H9 (cell line): ENCODE data around the gene PIN1. TPM values are rescaled to one million over a fixed set of nuclear protein-coding genes. Genes with fewer than 3 reads are reported as not detected.

ENCODE experiments used
- DNase-seq: peaks from one replicate; pipeline ENCODE4 v3.0.0-alpha.2; 2017
- H2AFZ ChIP-seq: one replicate; pipeline ENCODE4 v1.6.1; 2013; ENCODE audit warnings: mild to moderate bottlenecking, low read length, control low read depth, moderate library complexity
- H2AK5ac ChIP-seq: 2 replicates; pipeline ENCODE4 v1.6.1; 2013; ENCODE audit warnings: low read length, control low read depth, mixed read lengths; ENCODE audit not compliant: insufficient read length
- H2BK120ac ChIP-seq: one replicate; pipeline ENCODE4 v1.6.1; 2013; ENCODE audit warnings: low read depth, mild to moderate bottlenecking, low read length, control low read depth, inconsistent platforms; ENCODE audit not compliant: poor library complexity, severe bottlenecking
- H2BK12ac ChIP-seq: 2 replicates; pipeline ENCODE4 v1.6.1; 2013; ENCODE audit warnings: low read length, control low read depth, mixed read lengths, low read depth; ENCODE audit not compliant: insufficient read length
- H2BK15ac ChIP-seq: 2 replicates; pipeline ENCODE4 v1.6.1; 2013; ENCODE audit warnings: low read depth, low read length, control low read depth
- H2BK20ac ChIP-seq: one replicate; pipeline ENCODE4 v1.6.1; 2013; ENCODE audit warnings: low read depth, mild to moderate bottlenecking, low read length, control low read depth, inconsistent platforms; ENCODE audit not compliant: poor library complexity, severe bottlenecking
- H2BK5ac ChIP-seq: 2 replicates; pipeline ENCODE4 v1.6.1; 2013; ENCODE audit warnings: low read length, control low read depth, mixed read lengths; ENCODE audit not compliant: insufficient read length
- H3K14ac ChIP-seq: 2 replicates; pipeline ENCODE4 v1.6.1; 2013; ENCODE audit warnings: low read length, control low read depth; ENCODE audit not compliant: insufficient read depth
- H3K18ac ChIP-seq: 2 replicates; pipeline ENCODE4 v1.6.1; 2013; ENCODE audit warnings: low read depth, mild to moderate bottlenecking, mixed read lengths, low read length, control low read depth; ENCODE audit not compliant: insufficient read length
- H3K23ac ChIP-seq: 2 replicates; pipeline ENCODE4 v1.6.1; 2013; ENCODE audit warnings: low read length, control low read depth, mixed read lengths, low read depth; ENCODE audit not compliant: insufficient read length
- H3K23me2 ChIP-seq: 2 replicates; pipeline ENCODE4 v1.6.1; 2013; ENCODE audit warnings: low read depth, mild to moderate bottlenecking, mixed read lengths, low read length, control low read depth; ENCODE audit not compliant: insufficient read length, poor library complexity, severe bottlenecking
- H3K27ac ChIP-seq: 2 replicates; pipeline ENCODE4 v1.5.1; 2013; ENCODE audit warnings: low read length, control low read depth, mixed read lengths, low read depth; ENCODE audit not compliant: insufficient read length
- H3K27me3 ChIP-seq: 2 replicates; pipeline ENCODE4 v1.6.1; 2013; ENCODE audit warnings: low read length, control low read depth, inconsistent platforms; ENCODE audit not compliant: insufficient read depth
- H3K4ac ChIP-seq: 2 replicates; pipeline ENCODE4 v1.6.1; 2013; ENCODE audit warnings: low read depth, mild to moderate bottlenecking, control low read depth, inconsistent platforms, low read length, moderate library complexity
- H3K4me1 ChIP-seq: 2 replicates; pipeline ENCODE4 v1.6.1; 2013; ENCODE audit warnings: low read length, control low read depth, inconsistent platforms; ENCODE audit not compliant: insufficient read depth
- H3K4me2 ChIP-seq: 2 replicates; pipeline ENCODE4 v1.6.1; 2013; ENCODE audit warnings: low read length, control low read depth, mixed read lengths; ENCODE audit not compliant: insufficient read length, insufficient read depth
- H3K56ac ChIP-seq: 2 replicates; pipeline ENCODE4 v1.6.1; 2013; ENCODE audit warnings: low read depth, mild to moderate bottlenecking, mixed read lengths, low read length, control low read depth; ENCODE audit not compliant: insufficient read length
- H3K79me1 ChIP-seq: 2 replicates; pipeline ENCODE4 v1.6.1; 2013; ENCODE audit warnings: low read depth, mild to moderate bottlenecking, moderate library complexity, low read length, control low read depth, inconsistent platforms; ENCODE audit not compliant: insufficient read depth, poor library complexity, severe bottlenecking
- H3K79me2 ChIP-seq: 2 replicates; pipeline ENCODE4 v1.6.1; 2013; ENCODE audit warnings: low read length, control low read depth, inconsistent platforms; ENCODE audit not compliant: insufficient read depth
- H3K9ac ChIP-seq: 2 replicates; pipeline ENCODE4 v1.6.1; 2013; ENCODE audit warnings: low read length, control low read depth, mixed read lengths; ENCODE audit not compliant: insufficient read length; ENCODE audit errors: extremely low read depth
- H3K9me3 ChIP-seq: one replicate; pipeline ENCODE4 v1.6.1; 2013; ENCODE audit warnings: low read depth, low read length, inconsistent platforms; ENCODE audit not compliant: control insufficient read depth
- H3T11ph ChIP-seq: one replicate; pipeline ENCODE4 v1.6.1; 2013; ENCODE audit warnings: mild to moderate bottlenecking, low read length, control low read depth, inconsistent platforms
- H4K20me1 ChIP-seq: one replicate; pipeline ENCODE4 v1.6.1; 2013; ENCODE audit not compliant: control insufficient read depth, insufficient read length, insufficient read depth
- H4K5ac ChIP-seq: 2 replicates; pipeline ENCODE4 v1.6.1; 2013; ENCODE audit warnings: low read depth, mild to moderate bottlenecking, mixed read lengths, low read length, control low read depth; ENCODE audit not compliant: insufficient read length
- H4K8ac ChIP-seq: replicated peaks from 2 replicates; pipeline ENCODE4 v1.6.1; 2013; ENCODE audit warnings: low read length, control low read depth, mixed read lengths, low read depth; ENCODE audit not compliant: insufficient read length
- H4K91ac ChIP-seq: 2 replicates; pipeline ENCODE4 v1.6.1; 2013; ENCODE audit warnings: low read depth, mild to moderate bottlenecking, moderate library complexity, mixed read lengths, low read length, control low read depth; ENCODE audit not compliant: insufficient read length
- H3K27ac Mint-ChIP-seq, 3 experiments: 2 replicates in 2 of 3; 3 replicates in 1 of 3; pipeline ENCODE4 v1.8.0; 2020 to 2021; ENCODE audit warnings: mixed read lengths in 3 of 3, mild to moderate bottlenecking in 1 of 3, moderate library complexity in 1 of 3
- H3K27me3 Mint-ChIP-seq: 2 replicates; pipeline ENCODE4 v1.8.0; 2021; ENCODE audit warnings: low read depth, mild to moderate bottlenecking, moderate library complexity, mixed read lengths
- H3K36me3 Mint-ChIP-seq, 3 experiments: 2 replicates in 2 of 3; 3 replicates in 1 of 3; pipeline ENCODE4 v1.8.0; 2020 to 2021; ENCODE audit warnings: low read depth in 3 of 3, mixed read lengths in 3 of 3; ENCODE audit not compliant: insufficient read depth in 1 of 3
- H3K4me1 Mint-ChIP-seq, 2 experiments: 2 replicates each; pipeline ENCODE4 v1.8.0; 2020; ENCODE audit warnings: mixed read lengths in 2 of 2
- H3K4me3 Mint-ChIP-seq, 2 experiments: 2 replicates in 1 of 2; 3 replicates in 1 of 2; pipeline ENCODE4 v1.8.0; 2020 to 2021; ENCODE audit warnings: mild to moderate bottlenecking in 2 of 2, mixed read lengths in 2 of 2, moderate library complexity in 1 of 2
- H3K9me3 Mint-ChIP-seq, 2 experiments: 2 replicates in 1 of 2; 3 replicates in 1 of 2; pipeline ENCODE4 v1.8.0; 2020; ENCODE audit warnings: mild to moderate bottlenecking in 2 of 2, mixed read lengths in 2 of 2, moderate library complexity in 1 of 2
- WGBS: extraction: QIAGEN DNeasy Blood & Tissue Kit; methylation state at CpG from one replicate; pipeline ENCODE4 v1.1.7; 2013; ENCODE audit warnings: missing lambda C conversion rate, low lambda C conversion rate, mixed read lengths; ENCODE audit not compliant: insufficient read length; ENCODE audit errors: extremely low coverage; 5-methylcytosine and 5-hydroxymethylcytosine counted together
- total RNA-seq: library from RNA; stranded (reverse); gene quantifications from 2 replicates; pipeline ENCODE4 v1.2.1, GENCODE V29; 2021
- TF ChIP-seq, protein P1 (sequence below): fragments of 200-600 bp; sonication (generic); conservative IDR thresholded peaks from 3 replicates; pipeline ENCODE4 v1.8.0; 2021; ENCODE audit warnings: antibody characterized with exemption, mild to moderate bottlenecking

The PIN1 gene
- total RNA-seq, 1 experiment from 2014 or later = 110 TPM

DNA sequence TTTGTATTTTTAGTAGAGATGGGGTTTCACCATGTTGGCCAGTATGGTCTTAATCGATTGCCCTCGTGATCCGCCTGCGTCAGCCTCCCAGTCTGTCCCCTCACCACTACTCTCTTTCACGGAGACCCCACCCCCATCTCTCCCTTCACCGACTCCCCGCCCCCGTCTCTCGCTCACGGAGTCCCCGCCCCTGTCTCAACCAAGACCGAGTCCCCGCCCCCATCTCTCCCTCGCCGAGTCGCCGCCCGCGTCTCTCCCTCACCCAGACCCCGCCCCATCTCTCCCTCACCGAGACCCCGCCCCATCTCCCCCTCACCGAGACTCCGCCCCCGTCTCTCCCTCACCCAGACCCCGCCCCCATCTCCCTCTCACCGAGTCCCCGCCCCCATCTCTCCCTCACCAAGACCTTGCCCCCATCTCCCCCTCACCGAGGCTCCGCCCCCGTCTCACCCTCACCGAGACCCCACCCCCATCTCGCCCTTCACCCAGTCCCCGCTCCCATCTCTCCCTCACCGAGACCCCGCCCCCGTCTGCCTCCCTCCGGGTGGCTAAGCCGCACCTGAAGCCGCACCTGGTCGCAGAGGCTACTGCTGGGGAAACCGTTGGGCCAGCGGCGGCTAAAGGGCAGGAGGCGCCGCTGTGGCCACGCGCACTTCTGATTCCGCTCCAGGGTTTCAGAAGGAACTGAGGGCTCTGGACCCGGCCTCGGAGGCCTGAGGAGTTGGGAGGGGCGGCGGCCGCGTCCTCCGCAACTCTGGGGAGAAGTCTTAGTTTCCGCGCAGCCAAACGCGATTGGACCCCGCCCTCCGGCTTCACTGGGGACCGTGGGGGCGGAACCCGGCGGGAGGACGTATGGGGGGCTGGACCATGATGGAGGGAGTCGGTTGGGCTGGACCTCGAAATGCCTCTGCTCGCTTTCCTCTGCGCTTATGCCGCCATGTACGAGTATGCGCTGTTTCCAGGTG is 49.5 kb upstream of the PIN1 start:
- Histone ChIP-seq H3K23ac (no peak overlapping the region), H3K4me1 (no peaks in the 10 kb centered on the region), H3K56ac (no peak overlapping the region), H3K4ac (no peak overlapping the region), H2BK20ac (no peak overlapping the region), H3K9me3 (no peaks in the 10 kb centered on the region), H3K14ac (peak overlapping the region; percentile 81), H2BK5ac (no peak overlapping the region), H2AK5ac (no peak overlapping the region), H4K8ac (no peak overlapping the region), H3K23me2 (no peaks in the 10 kb centered on the region), H4K20me1 (no peaks in the 10 kb centered on the region), H2BK120ac (no peak overlapping the region), H3K9ac (no peak overlapping the region), H3K27me3 (no peaks in the 10 kb centered on the region), H3K18ac (peak overlapping the region; percentile 84), H4K91ac (no peak overlapping the region), H3K79me1 (no peaks in the 10 kb centered on the region), H2AFZ (no peak overlapping the region), H3K79me2 (no peaks in the 10 kb centered on the region), H3T11ph (no peak overlapping the region), H3K4me2 (peak overlapping the region; percentile 78), H3K27ac (no peak overlapping the region), H2BK12ac (no peak overlapping the region), H4K5ac (no peak overlapping the region), H2BK15ac (no peak overlapping the region)
- peak; percentile 99 for DNase-seq
- Mint-ChIP-seq H3K4me1 (peaks cover 33 to 40% of the 10 kb centered on the region in 2 experiments), H3K36me3 (peaks cover 0 to 2% (median 0%) of the 10 kb centered on the region in 3 experiments; a peak in 3 of 7 replicates), H3K27ac (peak overlapping the region; percentile 98 to 100 (median 98); a peak in 6 of 7 replicates), H3K27me3 (no peaks in the 10 kb centered on the region), H3K4me3 (peak overlapping the region; percentile 87 to 89), H3K9me3 (peaks cover 0 to 2% of the 10 kb centered on the region in 2 experiments; a peak in 1 of 5 replicates)
- no CpG with 5 or more reads among the region's 74 CpGs for WGBS
- TF ChIP-seq, protein P1, sequence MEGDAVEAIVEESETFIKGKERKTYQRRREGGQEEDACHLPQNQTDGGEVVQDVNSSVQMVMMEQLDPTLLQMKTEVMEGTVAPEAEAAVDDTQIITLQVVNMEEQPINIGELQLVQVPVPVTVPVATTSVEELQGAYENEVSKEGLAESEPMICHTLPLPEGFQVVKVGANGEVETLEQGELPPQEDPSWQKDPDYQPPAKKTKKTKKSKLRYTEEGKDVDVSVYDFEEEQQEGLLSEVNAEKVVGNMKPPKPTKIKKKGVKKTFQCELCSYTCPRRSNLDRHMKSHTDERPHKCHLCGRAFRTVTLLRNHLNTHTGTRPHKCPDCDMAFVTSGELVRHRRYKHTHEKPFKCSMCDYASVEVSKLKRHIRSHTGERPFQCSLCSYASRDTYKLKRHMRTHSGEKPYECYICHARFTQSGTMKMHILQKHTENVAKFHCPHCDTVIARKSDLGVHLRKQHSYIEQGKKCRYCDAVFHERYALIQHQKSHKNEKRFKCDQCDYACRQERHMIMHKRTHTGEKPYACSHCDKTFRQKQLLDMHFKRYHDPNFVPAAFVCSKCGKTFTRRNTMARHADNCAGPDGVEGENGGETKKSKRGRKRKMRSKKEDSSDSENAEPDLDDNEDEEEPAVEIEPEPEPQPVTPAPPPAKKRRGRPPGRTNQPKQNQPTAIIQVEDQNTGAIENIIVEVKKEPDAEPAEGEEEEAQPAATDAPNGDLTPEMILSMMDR = no peak
